CD4-positive, alpha-beta memory T cell (primary cell): ENCODE data around the gene SULT1C4. TPM values are rescaled to one million over a fixed set of nuclear protein-coding genes. Genes with fewer than 3 reads are reported as not detected.

Experiments
- CTCF ChIA-PET: fragments of 350-600 bp; sonication (Branson Sonifier 250); formaldehyde crosslinking; loops from one replicate; lab custom pipeline; 2021; ENCODE audit warnings: inconsistent platforms; ENCODE audit not compliant: partially characterized antibody; lab: Charles Lee
- POLR2A ChIA-PET: fragments of 350-600 bp; sonication (Branson Sonifier 250); formaldehyde crosslinking; loops from one replicate; lab custom pipeline; 2021; ENCODE audit not compliant: partially characterized antibody; lab: Charles Lee
- DNase-seq, 5 donors: peaks; one replicate each; pipeline versions ENCODE4 v3.0.0 to v3.0.0-alpha.2; 2020 to 2022; ENCODE audit warnings: mixed read lengths in 1 of 5
- H3K27ac ChIP-seq: one replicate; pipeline ENCODE4 v1.7.0; 2013; ENCODE audit warnings: low read depth, low read length
- H3K27me3 ChIP-seq: 2 replicates; pipeline ENCODE4 v1.7.0; 2013; ENCODE audit warnings: mild to moderate bottlenecking, low read length, moderate library complexity; ENCODE audit not compliant: insufficient read depth
- H3K36me3 ChIP-seq: 2 replicates; pipeline ENCODE4 v1.7.0; 2013; ENCODE audit warnings: mild to moderate bottlenecking, low read length, moderate library complexity; ENCODE audit not compliant: insufficient read depth
- H3K4me1 ChIP-seq: 2 replicates; pipeline ENCODE4 v1.7.0; 2013; ENCODE audit warnings: mild to moderate bottlenecking, low read length, moderate library complexity; ENCODE audit not compliant: insufficient read depth
- H3K4me3 ChIP-seq, 2 donors: one replicate each; pipeline ENCODE4 v1.7.0; 2013; ENCODE audit warnings: low read length in 2 of 2, mild to moderate bottlenecking in 1 of 2
- H3K9me3 ChIP-seq, 2 donors: one replicate each; pipeline ENCODE4 v1.7.0; 2013; ENCODE audit warnings: low read length in 2 of 2, control low read depth in 1 of 2; ENCODE audit not compliant: control insufficient read depth in 1 of 2
- H3K27ac Mint-ChIP-seq, 7 donors: one replicate each; pipeline ENCODE4 v1.8.0; 2020 to 2021; ENCODE audit warnings: mixed read lengths in 7 of 7, mild to moderate bottlenecking in 6 of 7, inconsistent platforms in 3 of 7, moderate library complexity in 3 of 7
- H3K27me3 Mint-ChIP-seq, 2 donors: one replicate each; pipeline ENCODE4 v1.8.0; 2020 to 2021; ENCODE audit warnings: mixed read lengths in 2 of 2
- H3K36me3 Mint-ChIP-seq, 2 donors: one replicate each; pipeline ENCODE4 v1.8.0; 2020 to 2021; ENCODE audit warnings: mixed read lengths in 2 of 2, inconsistent platforms in 1 of 2, mild to moderate bottlenecking in 1 of 2
- H3K4me1 Mint-ChIP-seq, 4 donors: one replicate each; pipeline ENCODE4 v1.8.0; 2020 to 2021; ENCODE audit warnings: mixed read lengths in 4 of 4, mild to moderate bottlenecking in 1 of 4
- H3K4me3 Mint-ChIP-seq, 8 donors: one replicate each; pipeline ENCODE4 v1.8.0; 2020 to 2021; ENCODE audit warnings: mixed read lengths in 8 of 8, mild to moderate bottlenecking in 7 of 8, moderate library complexity in 6 of 8, inconsistent platforms in 3 of 8
- H3K9me3 Mint-ChIP-seq, 8 donors: one replicate each; pipeline ENCODE4 v1.8.0; 2020 to 2021; ENCODE audit warnings: mixed read lengths in 8 of 8, mild to moderate bottlenecking in 5 of 8, inconsistent platforms in 3 of 8, moderate library complexity in 1 of 8
- intact Hi-C: fragments of 100-400 bp; cut with micrococcal nuclease; formaldehyde crosslinking; loops from one replicate; pipeline ENCODE4 v1.15.1; 2023
- polyA plus RNA-seq, 2 donors: library from polyadenylated mRNA; unstranded; fragments of 300-500 nt; fragmentation: Illumina TruSeq; gene quantifications; one replicate each; pipeline ENCODE4 v1.2.3, GENCODE V29; 2021
- total RNA-seq, 2 experiments: library from RNA; stranded (reverse); gene quantifications; one replicate each; pipeline ENCODE4 v1.2.3, GENCODE V29; 2021

The SULT1C4 gene
- total RNA-seq (not detected), polyA plus RNA-seq (not detected)

- CTCF ChIA-PET = interaction anchor here (0.7 kb wide), 1 partner anchor 8 kb away, joined by 3 read pairs; no protein-coding TSS in a partner anchor
- H3K27me3 ChIP-seq = no peaks in the 10 kb centered on the region
- no peak for DNase-seq
- H3K27me3 Mint-ChIP-seq = peaks cover 7 to 8% of the 10 kb centered on the region in 2 donors
- H3K36me3 ChIP-seq = no peaks in the 10 kb centered on the region
- no peaks in the 10 kb centered on the region for H3K4me1 ChIP-seq
- no peaks in the 10 kb centered on the region for H3K9me3 Mint-ChIP-seq
- H3K27ac Mint-ChIP-seq = no peak within 1 kb of the TSS
- no peaks in the 10 kb centered on the region for H3K9me3 ChIP-seq
- H3K27ac ChIP-seq = no peak within 1 kb of the TSS
- H3K4me1 Mint-ChIP-seq = no peaks in the 10 kb centered on the region
- POLR2A ChIA-PET = no interaction called here
- no peak within 1 kb of the TSS for H3K4me3 ChIP-seq
- no peak within 1 kb of the TSS for H3K4me3 Mint-ChIP-seq
- intact Hi-C loops = no loop called here
- H3K36me3 Mint-ChIP-seq = no peaks in the 10 kb centered on the region
Observed at GRCh38 chr2:108377815-108378630, at the start of gene SULT1C4. TSS of gene SULT1C4 (plus strand) at chr2:108377954. CDS start at chr2:108378338, 384 bp downstream.

GRCh38 chr2:108329771-108330170, 48.0 kb upstream of the SULT1C4 start:
- H3K4me1 ChIP-seq = no peaks in the 10 kb centered on the region
- Mint-ChIP-seq H3K4me1 (no peaks in the 10 kb centered on the region), H3K4me3 (no peak overlapping the region), H3K9me3 (peaks cover 0 to 2% (median 0%) of the 10 kb centered on the region in 8 donors), H3K27ac (no peak overlapping the region), H3K36me3 (no peaks in the 10 kb centered on the region), H3K27me3 (peaks cover 10 to 15% of the 10 kb centered on the region in 2 donors)
- no peaks in the 10 kb centered on the region for H3K36me3 ChIP-seq
- intact Hi-C loops = no loop called here
- H3K9me3 ChIP-seq = no peaks in the 10 kb centered on the region
- no peak overlapping the region for H3K4me3 ChIP-seq
- H3K27ac ChIP-seq = no peak overlapping the region
- H3K27me3 ChIP-seq = no peaks in the 10 kb centered on the region
- POLR2A ChIA-PET = no interaction called here
- no peak for DNase-seq
- CTCF ChIA-PET = no interaction called here

DNA sequence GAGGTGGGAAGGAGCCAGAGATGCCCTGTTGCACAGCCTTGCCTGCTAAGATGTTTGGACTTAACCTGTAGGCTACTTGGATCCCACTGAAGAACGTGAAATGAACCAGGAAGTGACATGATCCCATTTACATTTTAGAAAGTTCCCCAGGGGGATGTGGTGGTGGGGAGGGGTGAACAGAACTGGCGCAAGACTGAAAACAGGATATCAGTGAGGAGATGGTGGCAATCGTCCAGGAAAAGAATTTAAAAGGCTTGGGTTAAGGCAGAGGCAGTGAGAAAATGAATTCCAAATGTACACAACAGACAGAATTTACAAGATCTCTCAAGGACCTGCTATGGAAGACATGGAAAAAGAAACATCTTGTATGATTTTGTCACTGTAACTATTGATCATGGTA, 46.8 kb upstream of the SULT1C4 start:
- Histone ChIP-seq H3K4me3 (no peak overlapping the region), H3K27ac (no peak overlapping the region), H3K27me3 (no peaks in the 10 kb centered on the region), H3K4me1 (no peaks in the 10 kb centered on the region), H3K9me3 (no peaks in the 10 kb centered on the region), H3K36me3 (no peaks in the 10 kb centered on the region)
- Mint-ChIP-seq H3K4me1 (no peaks in the 10 kb centered on the region), H3K27me3 (peaks cover 14 to 23% of the 10 kb centered on the region in 2 donors), H3K27ac (no peak overlapping the region), H3K4me3 (no peak overlapping the region), H3K9me3 (peaks cover 0 to 2% (median 0%) of the 10 kb centered on the region in 8 donors), H3K36me3 (no peaks in the 10 kb centered on the region)
- ChIA-PET CTCF (no interaction called here), POLR2A (no interaction called here)
- intact Hi-C loops = no loop called here
- no peak for DNase-seq

DNA sequence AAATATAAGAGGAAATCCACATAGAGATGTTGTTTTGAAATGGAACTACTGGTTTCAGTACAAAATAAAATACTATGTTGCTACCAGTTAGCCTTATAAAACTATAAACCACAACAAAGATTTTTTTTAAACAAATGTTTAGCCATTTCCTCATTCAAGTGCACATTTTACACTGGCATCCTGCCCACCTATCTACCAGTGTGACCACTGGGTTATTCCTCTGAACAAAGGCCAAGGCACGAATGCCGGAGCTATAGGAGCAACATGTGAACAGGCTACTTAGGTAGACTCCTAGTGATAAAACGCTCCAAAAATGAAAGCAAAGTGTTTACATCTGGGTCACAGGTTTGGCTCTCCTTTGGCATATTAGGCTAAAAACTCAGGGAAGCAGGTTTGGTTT, 31.8 kb upstream of the SULT1C4 start:
- no peak overlapping the region for H3K27ac Mint-ChIP-seq
- H3K36me3 Mint-ChIP-seq = no peaks in the 10 kb centered on the region
- H3K9me3 ChIP-seq = no peaks in the 10 kb centered on the region
- H3K4me1 Mint-ChIP-seq = no peaks in the 10 kb centered on the region
- POLR2A ChIA-PET = no interaction called here
- no peak overlapping the region for H3K27ac ChIP-seq
- H3K27me3 Mint-ChIP-seq = peaks cover 9 to 19% of the 10 kb centered on the region in 2 donors
- no peak for DNase-seq
- H3K4me3 Mint-ChIP-seq = no peak overlapping the region
- H3K36me3 ChIP-seq = no peaks in the 10 kb centered on the region
- intact Hi-C loops = no loop called here
- H3K9me3 Mint-ChIP-seq = peaks cover 0 to 3% (median 0%) of the 10 kb centered on the region in 8 donors
- H3K27me3 ChIP-seq = no peaks in the 10 kb centered on the region
- no peaks in the 10 kb centered on the region for H3K4me1 ChIP-seq
- CTCF ChIA-PET = no interaction called here
- H3K4me3 ChIP-seq = no peak overlapping the region

DNA sequence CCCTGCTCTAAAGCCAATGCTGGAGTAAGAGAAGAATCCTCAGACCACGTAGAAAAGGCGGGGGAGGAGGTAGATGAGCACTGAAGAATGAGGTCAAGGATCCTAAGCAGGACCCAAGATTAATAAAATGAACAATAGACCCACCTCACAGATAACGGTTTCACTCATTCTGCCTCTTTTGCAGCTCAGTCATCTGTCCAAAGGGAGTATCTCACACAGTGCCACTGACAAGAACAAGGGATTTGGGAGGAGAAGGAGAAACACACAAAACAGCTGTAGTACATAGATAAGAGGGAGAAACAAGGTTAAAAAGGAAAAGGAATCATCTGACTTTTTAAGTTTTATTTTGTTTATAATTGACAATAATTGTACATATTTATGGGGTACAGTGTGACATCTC, 30.9 kb upstream of the SULT1C4 start:
- POLR2A ChIA-PET = no interaction called here
- no peak for DNase-seq
- Histone ChIP-seq H3K27me3 (no peaks in the 10 kb centered on the region), H3K27ac (no peak overlapping the region), H3K36me3 (no peaks in the 10 kb centered on the region), H3K9me3 (no peaks in the 10 kb centered on the region), H3K4me3 (no peak overlapping the region), H3K4me1 (no peaks in the 10 kb centered on the region)
- no peaks in the 10 kb centered on the region for H3K36me3 Mint-ChIP-seq
- no peaks in the 10 kb centered on the region for H3K4me1 Mint-ChIP-seq
- peaks cover 9 to 22% of the 10 kb centered on the region in 2 donors for H3K27me3 Mint-ChIP-seq
- no peak overlapping the region for H3K4me3 Mint-ChIP-seq
- peaks cover 0 to 3% (median 0%) of the 10 kb centered on the region in 8 donors for H3K9me3 Mint-ChIP-seq
- intact Hi-C loops = no loop called here
- CTCF ChIA-PET = no interaction called here
- no peak overlapping the region for H3K27ac Mint-ChIP-seq

GRCh38 chr2:108347786-108348185, 30.0 kb upstream of the SULT1C4 start:
- no peaks in the 10 kb centered on the region for H3K4me1 Mint-ChIP-seq
- no peak for DNase-seq
- Histone ChIP-seq H3K36me3 (no peaks in the 10 kb centered on the region), H3K4me3 (no peak overlapping the region), H3K9me3 (no peaks in the 10 kb centered on the region), H3K27ac (no peak overlapping the region), H3K4me1 (no peaks in the 10 kb centered on the region), H3K27me3 (no peaks in the 10 kb centered on the region)
- intact Hi-C loops = no loop called here
- peaks cover 0 to 3% (median 0%) of the 10 kb centered on the region in 8 donors for H3K9me3 Mint-ChIP-seq
- H3K27ac Mint-ChIP-seq = no peak overlapping the region
- H3K27me3 Mint-ChIP-seq = peaks cover 11 to 20% of the 10 kb centered on the region in 2 donors
- H3K36me3 Mint-ChIP-seq = no peaks in the 10 kb centered on the region
- POLR2A ChIA-PET = no interaction called here
- H3K4me3 Mint-ChIP-seq = no peak overlapping the region
- CTCF ChIA-PET = no interaction called here

DNA sequence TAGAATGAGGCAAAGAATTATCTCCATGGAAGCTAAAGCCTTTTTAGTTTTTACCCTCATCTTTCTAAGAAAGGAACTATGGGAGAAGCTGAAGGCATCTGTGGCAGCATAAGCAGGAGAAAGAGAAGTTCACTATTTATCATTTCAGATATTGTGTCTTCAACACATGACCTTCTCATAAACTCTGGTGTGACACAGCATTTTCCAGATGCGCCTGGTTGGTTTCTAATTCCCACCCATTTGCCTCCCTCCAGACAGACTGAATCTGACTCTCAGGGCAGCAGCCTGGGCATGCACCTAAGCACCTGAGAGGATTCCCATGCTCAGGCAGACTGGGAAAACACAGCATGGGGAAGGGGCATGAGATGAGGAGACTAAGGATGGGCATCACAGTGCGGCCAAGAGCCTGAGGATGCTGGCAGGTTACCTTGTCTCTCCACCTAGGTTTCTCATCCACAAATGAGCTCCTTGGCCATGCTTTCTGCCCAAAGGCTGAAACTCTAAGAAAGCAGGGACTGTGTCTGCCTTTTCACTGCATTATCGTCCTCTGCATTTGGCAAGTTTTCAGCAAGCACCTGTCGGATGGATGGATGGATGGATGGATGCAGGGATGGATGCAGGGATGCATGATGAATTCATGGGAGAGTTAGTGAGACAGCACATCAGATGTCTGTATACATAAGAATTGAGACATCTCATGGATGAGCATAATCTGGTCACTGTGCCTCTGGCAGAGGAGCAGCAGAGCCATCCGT, 28.8 kb upstream of the SULT1C4 start:
- no peak overlapping the region for H3K4me3 ChIP-seq
- no peak overlapping the region for H3K27ac ChIP-seq
- no peaks in the 10 kb centered on the region for H3K36me3 ChIP-seq
- H3K36me3 Mint-ChIP-seq = no peaks in the 10 kb centered on the region
- H3K27me3 Mint-ChIP-seq = peaks cover 6 to 16% of the 10 kb centered on the region in 2 donors
- no peak overlapping the region for H3K27ac Mint-ChIP-seq
- ChIA-PET CTCF (no interaction called here), POLR2A (no interaction called here)
- peaks cover 0 to under 1% (median 0%) of the 10 kb centered on the region in 8 donors for H3K9me3 Mint-ChIP-seq
- no peaks in the 10 kb centered on the region for H3K4me1 Mint-ChIP-seq
- no peaks in the 10 kb centered on the region for H3K9me3 ChIP-seq
- H3K27me3 ChIP-seq = no peaks in the 10 kb centered on the region
- H3K4me1 ChIP-seq = no peaks in the 10 kb centered on the region
- no peak overlapping the region for H3K4me3 Mint-ChIP-seq
- intact Hi-C loops = no loop called here
- DNase-seq = no peak
